MM.1S (cell line): ENCODE data around the gene ALDH1B1.

Source experiments
- EZH2phosphoT487 ChIP-seq: fragments of 300-600 bp; sonication (generic); IDR thresholded peaks from 2 replicates; pipeline ENCODE4 v1.6.1; 2018; ENCODE audit warnings: antibody characterized with exemption, low read length
- TF ChIP-seq, protein P1 (sequence below): fragments of 300-600 bp; sonication (generic); IDR thresholded peaks from 2 replicates; pipeline ENCODE4 v1.5.1; 2016; ENCODE audit warnings: antibody characterized with exemption, low read length, mixed read lengths

DNA sequence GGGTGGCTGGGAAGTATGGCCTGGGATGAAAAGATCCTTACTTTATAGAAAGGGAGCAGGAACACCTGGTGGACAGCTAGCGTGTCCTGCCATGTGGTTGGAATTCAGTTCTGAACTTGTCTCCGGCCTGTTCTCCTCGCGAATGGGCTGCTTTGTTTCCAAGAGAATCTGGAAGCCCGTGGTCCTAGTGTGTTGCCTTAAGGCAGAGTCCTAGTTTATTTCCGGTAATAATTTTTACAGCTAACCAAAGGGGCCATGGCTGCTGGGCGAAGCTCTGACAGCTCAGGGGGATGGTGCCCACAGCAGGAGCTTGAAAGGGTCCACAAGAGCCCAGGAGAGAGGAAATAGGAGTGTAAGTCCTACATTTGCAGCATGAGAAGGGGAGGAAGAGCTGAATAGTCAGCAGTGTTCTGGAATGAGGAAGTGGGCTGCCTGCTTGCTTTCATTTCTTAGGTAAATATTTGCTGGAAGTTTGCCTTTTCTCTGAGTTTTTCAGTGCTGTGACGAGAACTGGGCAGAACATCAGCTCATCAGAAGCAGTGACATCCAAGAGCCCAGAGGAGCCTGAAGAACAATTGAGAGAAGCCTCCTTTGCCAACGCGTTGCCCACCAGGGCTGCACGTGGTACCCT, 44.8 kb downstream of the ALDH1B1 start:
- TF ChIP-seq, protein P1, sequence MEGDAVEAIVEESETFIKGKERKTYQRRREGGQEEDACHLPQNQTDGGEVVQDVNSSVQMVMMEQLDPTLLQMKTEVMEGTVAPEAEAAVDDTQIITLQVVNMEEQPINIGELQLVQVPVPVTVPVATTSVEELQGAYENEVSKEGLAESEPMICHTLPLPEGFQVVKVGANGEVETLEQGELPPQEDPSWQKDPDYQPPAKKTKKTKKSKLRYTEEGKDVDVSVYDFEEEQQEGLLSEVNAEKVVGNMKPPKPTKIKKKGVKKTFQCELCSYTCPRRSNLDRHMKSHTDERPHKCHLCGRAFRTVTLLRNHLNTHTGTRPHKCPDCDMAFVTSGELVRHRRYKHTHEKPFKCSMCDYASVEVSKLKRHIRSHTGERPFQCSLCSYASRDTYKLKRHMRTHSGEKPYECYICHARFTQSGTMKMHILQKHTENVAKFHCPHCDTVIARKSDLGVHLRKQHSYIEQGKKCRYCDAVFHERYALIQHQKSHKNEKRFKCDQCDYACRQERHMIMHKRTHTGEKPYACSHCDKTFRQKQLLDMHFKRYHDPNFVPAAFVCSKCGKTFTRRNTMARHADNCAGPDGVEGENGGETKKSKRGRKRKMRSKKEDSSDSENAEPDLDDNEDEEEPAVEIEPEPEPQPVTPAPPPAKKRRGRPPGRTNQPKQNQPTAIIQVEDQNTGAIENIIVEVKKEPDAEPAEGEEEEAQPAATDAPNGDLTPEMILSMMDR: no peak
- TF ChIP-seq EZH2phosphoT487: no peak
